Esophagus squamous epithelium (tissue), 5 donors: ENCODE results near the gene ARID3B. TPM values are rescaled to one million over a fixed set of nuclear protein-coding genes. Genes with fewer than 3 reads are reported as not detected.
"Not testable (repeated sequence)": the region's sequence is repeated elsewhere in the genome, so short reads cannot be mapped to it uniquely, and the experiment has no call there.

Experiments
- DNase-seq: peaks from one replicate; lab custom pipeline; 2025; lab: John Stamatoyannopoulos, UW
- H3K27ac ChIP-seq, 4 donors: fragments of 200-600 bp; sonication (generic); one replicate each; pipeline ENCODE4 v1.5.1; 2016 to 2019; ENCODE audit warnings: mild to moderate bottlenecking in 1 of 4
- H3K27me3 ChIP-seq, 4 donors: fragments of 200-600 bp; sonication (generic); 1 replicate in 3 of 4; 2 replicates in 1 of 4; pipeline versions ENCODE4 v1.5.1 to v1.6.0; 2017 to 2021; ENCODE audit warnings: antibody characterized with exemption in 1 of 4
- H3K36me3 ChIP-seq, 3 donors: fragments of 200-600 bp; sonication (generic); one replicate each; pipeline ENCODE4 v1.5.1; 2016 to 2019
- H3K4me1 ChIP-seq, 3 donors: fragments of 200-600 bp; sonication (generic); one replicate each; pipeline ENCODE4 v1.5.1; 2017 to 2019
- H3K4me3 ChIP-seq, 4 donors: fragments of 200-600 bp; sonication (generic); 1 replicate in 3 of 4; 2 replicates in 1 of 4; pipeline ENCODE4 v1.5.1; 2016 to 2019; ENCODE audit warnings: mild to moderate bottlenecking in 2 of 4, moderate library complexity in 1 of 4
- H3K9me3 ChIP-seq, 3 donors: fragments of 200-600 bp; sonication (generic); one replicate each; pipeline ENCODE4 v1.5.1; 2016 to 2019
- CTCF ChIP-seq, 6 experiments: fragments of 450-650 bp in 4 of 6; fragments of 200-600 bp in 2 of 6; sonication (generic) in 2 of 6; IDR thresholded peaks; one replicate each; pipeline ENCODE4 v1.5.1; 2016 to 2019; ENCODE audit warnings: antibody characterized with exemption in 6 of 6, mild to moderate bottlenecking in 4 of 6, moderate library complexity in 4 of 6
- POLR2A ChIP-seq, 4 donors: fragments of 450-650 bp; IDR thresholded peaks; one replicate each; pipeline ENCODE4 v1.6.1; 2017; ENCODE audit warnings: antibody characterized with exemption in 4 of 4, mild to moderate bottlenecking in 4 of 4, moderate library complexity in 3 of 4
- WGBS, 2 donors: methylation state at CpG; one replicate each; pipeline ENCODE4 v1.1.5; 2018; 5-methylcytosine and 5-hydroxymethylcytosine counted together
- intact Hi-C: fragments of 100-400 bp; cut with DNase I; formaldehyde crosslinking; loops from one replicate; pipeline ENCODE4 v1.15.0; 2022
- total RNA-seq, 4 donors: library from RNA; depleted of rRNA; stranded (reverse); fragments of >200 nt; gene quantifications; one replicate each; pipeline ENCODE4 v1.1.0, GENCODE V29; 2016
- donor health status: DM: yes; HTN: yes; CAD: no.

Gene ARID3B
- total RNA-seq, 4 donors from 2014 or later, result 4.5 to 11.6 (median 6.4) TPM

- Histone ChIP-seq H3K4me1 (no peaks in the 10 kb centered on the region), H3K27ac (no peak overlapping the region), H3K9me3 (no peaks in the 10 kb centered on the region), H3K27me3 (no peaks in the 10 kb centered on the region), H3K36me3 (peaks cover 56 to 100% (median 82%) of the 10 kb centered on the region in 3 donors), H3K4me3 (no peak overlapping the region)
- intact Hi-C loops, result no loop called here
- no peak for DNase-seq
- no peak for TF ChIP-seq CTCF (IDR thresholded peaks at IDR 0.05)
- no peak for TF ChIP-seq POLR2A (IDR thresholded peaks at IDR 0.05)
- WGBS, 2 donors, result 39 to 60% methylated on average over 2 to 4 of the region's 5 CpGs
Observed at GRCh38 chr15:74628949-74629348, 87.9 kb downstream of the ARID3B start.

GRCh38 chr15:74629696-74630095, 88.7 kb downstream of the ARID3B start:
- peaks cover 48 to 100% (median 75%) of the 10 kb centered on the region in 3 donors for H3K36me3 ChIP-seq
- H3K4me3 ChIP-seq, H3K27ac ChIP-seq, H3K4me1 ChIP-seq, H3K27me3 ChIP-seq, intact Hi-C loops, H3K9me3 ChIP-seq, DNase-seq: not testable (repeated sequence)
- WGBS, 2 donors, result 75% methylated on average over 2 of the region's 10 CpGs; no CpG with 5 or more reads in 1 of the 2 donors

GRCh38 chr15:74630284-74631086, 89.5 kb downstream of the ARID3B start:
- no peak for TF ChIP-seq CTCF (IDR thresholded peaks at IDR 0.05)
- TF ChIP-seq POLR2A (IDR thresholded peaks at IDR 0.05), result no peak
- Histone ChIP-seq H3K4me3 (no peak overlapping the region), H3K4me1 (no peaks in the 10 kb centered on the region), H3K27me3 (no peaks in the 10 kb centered on the region), H3K27ac (no peak overlapping the region), H3K9me3 (no peaks in the 10 kb centered on the region), H3K36me3 (peaks cover 41 to 100% (median 67%) of the 10 kb centered on the region in 3 donors)
- 75 to 81% methylated on average over 2 to 3 of the region's 6 CpGs for WGBS, 2 donors
- DNase-seq, result no peak
- intact Hi-C loops, result no loop called here

- intact Hi-C loops, result no loop called here
- Histone ChIP-seq H3K27me3 (no peaks in the 10 kb centered on the region), H3K9me3 (no peaks in the 10 kb centered on the region), H3K27ac (no peak overlapping the region), H3K4me1 (no peaks in the 10 kb centered on the region), H3K4me3 (no peak overlapping the region), H3K36me3 (peaks cover 36 to 100% (median 63%) of the 10 kb centered on the region in 3 donors)
- no peak for TF ChIP-seq CTCF (IDR thresholded peaks at IDR 0.05)
- TF ChIP-seq POLR2A (IDR thresholded peaks at IDR 0.05), result no peak
- DNase-seq, result no peak
- 50 to 83% methylated on average over 1 to 2 of the region's 3 CpGs for WGBS, 2 donors
Observed at GRCh38 chr15:74631087-74631385, 90.0 kb downstream of the ARID3B start.

- intact Hi-C loops, result no loop called here
- Histone ChIP-seq H3K27ac (no peak overlapping the region), H3K9me3 (no peaks in the 10 kb centered on the region), H3K4me3 (no peak overlapping the region), H3K36me3 (peaks cover 33 to 100% (median 63%) of the 10 kb centered on the region in 3 donors), H3K27me3 (no peaks in the 10 kb centered on the region), H3K4me1 (no peaks in the 10 kb centered on the region)
- no peak for TF ChIP-seq POLR2A (IDR thresholded peaks at IDR 0.05)
- TF ChIP-seq CTCF (IDR thresholded peaks at IDR 0.05), result no peak
- WGBS, 2 donors, result 20 to 44% methylated on average over 1 to 3 of the region's 3 CpGs
- DNase-seq, result no peak
Observed at GRCh38 chr15:74631408-74631807, 90.4 kb downstream of the ARID3B start.
